Measurements from ENCODE around the gene MGAT5B. TPM values are rescaled to one million over a fixed set of nuclear protein-coding genes. Genes with fewer than 3 reads are reported as not detected.

Gene MGAT5B
- total RNA-seq, 5 donors from 2014 or later (not counting 1 experiment from before 2014, with no cell fraction given): 0.15 to 2.4 (median 0.79) TPM

- H3K9me3 ChIP-seq: no peaks in the 10 kb centered on the region
- peak overlapping the region; percentile 36 to 89 for H3K27ac Mint-ChIP-seq
These were observed 124.7 kb downstream of the MGAT5B start for GRCh38 chr17:76992891-76993290.

GRCh38 chr17:76993651-76994050, 125.4 kb downstream of the MGAT5B start:
- Histone ChIP-seq H3K9me3 (no peaks in the 10 kb centered on the region), H3K27me3 (replicated peaks in 1 of 2; ENCODE audit: control insufficient read depth in 2 of 2, extremely low read depth in 1 of 2, insufficient read depth in 2 of 2, low read length in 1 of 2) (no peaks in the 10 kb centered on the region), H3K4me3 (ENCODE audit: control insufficient read depth in 1 of 2, extremely low read depth in 1 of 2, low read length in 1 of 2) (no peak overlapping the region), H3K27ac (ENCODE audit: low read length) (no peak overlapping the region), H3K4me1 (ENCODE audit: control insufficient read depth in 1 of 2, extremely low read depth in 1 of 2, insufficient read depth in 2 of 2, low read length in 2 of 2) (peaks cover 25 to 49% of the 10 kb centered on the region in 2 experiments), H3K36me3 (ENCODE audit: control insufficient read depth in 2 of 2, extremely low read depth in 1 of 2, insufficient read depth in 1 of 2, low read length in 1 of 2) (no peaks in the 10 kb centered on the region)
- H3K9me3 Mint-ChIP-seq: no peaks in the 10 kb centered on the region
- ChIA-PET CTCF (interaction anchor here in 1 of 2 donors (0.6 kb wide), 1 partner anchor 239 kb away, joined by 3 read pairs; no protein-coding TSS in a partner anchor), POLR2A (no interaction called here)
- H3K27ac Mint-ChIP-seq: peak overlapping the region; percentile 88 to 89
- H3K36me3 Mint-ChIP-seq: no peaks in the 10 kb centered on the region
- DNase-seq (peak in 13 of 35 experiments; percentile 7 to 57 (median 25)), ATAC-seq (replicated peaks in 1 of 4) (no peak)
- no peaks in the 10 kb centered on the region for H3K27me3 Mint-ChIP-seq
- no peak overlapping the region for H3K4me3 Mint-ChIP-seq
- 44% methylated on average over 3 of the region's 5 CpGs for WGBS (ENCODE audit: insufficient coverage)
- H3K4me1 Mint-ChIP-seq: peaks cover 45 to 52% (median 49%) of the 10 kb centered on the region in 3 donors

More at GRCh38 chr17:76992891-76993290, 124.7 kb downstream of the MGAT5B start:
- H3K4me3 Mint-ChIP-seq: no peak overlapping the region
- Histone ChIP-seq H3K27ac (ENCODE audit: low read length) (no peak overlapping the region), H3K27me3 (replicated peaks in 1 of 2; ENCODE audit: control insufficient read depth in 2 of 2, extremely low read depth in 1 of 2, insufficient read depth in 2 of 2, low read length in 1 of 2) (no peaks in the 10 kb centered on the region), H3K4me3 (ENCODE audit: control insufficient read depth in 1 of 2, extremely low read depth in 1 of 2, low read length in 1 of 2) (no peak overlapping the region), H3K36me3 (ENCODE audit: control insufficient read depth in 2 of 2, extremely low read depth in 1 of 2, insufficient read depth in 1 of 2, low read length in 1 of 2) (no peaks in the 10 kb centered on the region), H3K4me1 (ENCODE audit: control insufficient read depth in 1 of 2, extremely low read depth in 1 of 2, insufficient read depth in 2 of 2, low read length in 2 of 2) (peaks cover 21 to 42% of the 10 kb centered on the region in 2 experiments)
- no peaks in the 10 kb centered on the region for H3K27me3 Mint-ChIP-seq
- no peak for DNase-seq
- ATAC-seq (replicated peaks in 1 of 4): no peak
- H3K4me1 Mint-ChIP-seq: peaks cover 37 to 44% (median 42%) of the 10 kb centered on the region in 3 donors
- ChIA-PET POLR2A (no interaction called here), CTCF (interaction anchor here in 1 of 2 donors (0.6 kb wide), 1 partner anchor 181 kb away, joined by 3 read pairs; no protein-coding TSS in a partner anchor)
- no peaks in the 10 kb centered on the region for H3K9me3 Mint-ChIP-seq
- no peaks in the 10 kb centered on the region for H3K36me3 Mint-ChIP-seq
- 86% methylated on average over 3 of the region's 5 CpGs for WGBS (ENCODE audit: insufficient coverage)

GRCh38 chr17:76994237-76994637, 126.0 kb downstream of the MGAT5B start:
- Histone ChIP-seq H3K9me3 (no peaks in the 10 kb centered on the region), H3K36me3 (ENCODE audit: control insufficient read depth in 2 of 2, extremely low read depth in 1 of 2, insufficient read depth in 1 of 2, low read length in 1 of 2) (no peaks in the 10 kb centered on the region), H3K27ac (ENCODE audit: low read length) (peak overlapping the region; percentile 32), H3K27me3 (replicated peaks in 1 of 2; ENCODE audit: control insufficient read depth in 2 of 2, extremely low read depth in 1 of 2, insufficient read depth in 2 of 2, low read length in 1 of 2) (no peaks in the 10 kb centered on the region), H3K4me1 (ENCODE audit: control insufficient read depth in 1 of 2, extremely low read depth in 1 of 2, insufficient read depth in 2 of 2, low read length in 2 of 2) (peaks cover 31 to 55% of the 10 kb centered on the region in 2 experiments), H3K4me3 (ENCODE audit: control insufficient read depth in 1 of 2, extremely low read depth in 1 of 2, low read length in 1 of 2) (peak overlapping the region in 1 of 2 donors; percentile 12)
- 90% methylated on average over 3 of the region's 6 CpGs for WGBS (ENCODE audit: insufficient coverage)
- no peaks in the 10 kb centered on the region for H3K9me3 Mint-ChIP-seq
- ATAC-seq (replicated peaks in 1 of 4) (no peak), DNase-seq (no peak)
- peaks cover 50 to 56% (median 54%) of the 10 kb centered on the region in 3 donors for H3K4me1 Mint-ChIP-seq
- H3K27ac Mint-ChIP-seq: peak overlapping the region; percentile 88 to 89
- H3K27me3 Mint-ChIP-seq: no peaks in the 10 kb centered on the region
- CTCF ChIA-PET: interaction anchor here in 1 of 2 donors (0.6 kb wide), 1 partner anchor 238 kb away, joined by 3 read pairs; no protein-coding TSS in a partner anchor
- POLR2A ChIA-PET: no interaction called here
- no peaks in the 10 kb centered on the region for H3K36me3 Mint-ChIP-seq
- H3K4me3 Mint-ChIP-seq: peak overlapping the region in 1 of 3 donors; percentile 31

GRCh38 chr17:76995387-76996105, 127.3 kb downstream of the MGAT5B start:
- ChIA-PET CTCF (interaction anchor here in 1 of 2 donors (0.5 kb wide), 1 partner anchor 246 kb away, joined by 4 read pairs; no protein-coding TSS in a partner anchor), POLR2A (interaction anchor here in 1 of 2 donors (0.6 kb wide), 1 partner anchor 881 kb away, joined by 3 read pairs; no protein-coding TSS in a partner anchor)
- no peak overlapping the region for H3K4me3 ChIP-seq (ENCODE audit: control insufficient read depth in 1 of 2, extremely low read depth in 1 of 2, low read length in 1 of 2)
- peak overlapping the region; percentile 1 for H3K27ac ChIP-seq (ENCODE audit: low read length)
- Mint-ChIP-seq H3K27ac (peak overlapping the region; percentile 76 to 92), H3K4me3 (peak overlapping the region in 2 of 3 donors; percentile 4 to 43), H3K27me3 (no peaks in the 10 kb centered on the region), H3K9me3 (no peaks in the 10 kb centered on the region), H3K4me1 (peaks cover 54 to 63% (median 56%) of the 10 kb centered on the region in 3 donors), H3K36me3 (no peaks in the 10 kb centered on the region)
- ATAC-seq (replicated peaks in 1 of 4): no peak
- peak in 4 of 35 experiments; percentile 11 to 47 (median 25) for DNase-seq
- H3K27me3 ChIP-seq (replicated peaks in 1 of 2; ENCODE audit: control insufficient read depth in 2 of 2, extremely low read depth in 1 of 2, insufficient read depth in 2 of 2, low read length in 1 of 2): no peaks in the 10 kb centered on the region
- H3K36me3 ChIP-seq (ENCODE audit: control insufficient read depth in 2 of 2, extremely low read depth in 1 of 2, insufficient read depth in 1 of 2, low read length in 1 of 2): no peaks in the 10 kb centered on the region
- 68% methylated on average over 9 of the region's 11 CpGs for WGBS (ENCODE audit: insufficient coverage)
- no peaks in the 10 kb centered on the region for H3K9me3 ChIP-seq
- H3K4me1 ChIP-seq (ENCODE audit: control insufficient read depth in 1 of 2, extremely low read depth in 1 of 2, insufficient read depth in 2 of 2, low read length in 2 of 2): peaks cover 33 to 67% of the 10 kb centered on the region in 2 experiments

- Histone ChIP-seq H3K4me3 (ENCODE audit: control insufficient read depth in 1 of 2, extremely low read depth in 1 of 2, low read length in 1 of 2) (no peak overlapping the region), H3K27ac (ENCODE audit: low read length) (peak overlapping the region; percentile 97), H3K9me3 (no peaks in the 10 kb centered on the region), H3K27me3 (replicated peaks in 1 of 2; ENCODE audit: control insufficient read depth in 2 of 2, extremely low read depth in 1 of 2, insufficient read depth in 2 of 2, low read length in 1 of 2) (no peaks in the 10 kb centered on the region), H3K4me1 (ENCODE audit: control insufficient read depth in 1 of 2, extremely low read depth in 1 of 2, insufficient read depth in 2 of 2, low read length in 2 of 2) (peaks cover 33 to 67% of the 10 kb centered on the region in 2 experiments), H3K36me3 (ENCODE audit: control insufficient read depth in 2 of 2, extremely low read depth in 1 of 2, insufficient read depth in 1 of 2, low read length in 1 of 2) (no peaks in the 10 kb centered on the region)
- H3K27me3 Mint-ChIP-seq: no peaks in the 10 kb centered on the region
- peak overlapping the region in 2 of 3 donors; percentile 4 to 76 for H3K4me3 Mint-ChIP-seq
- ChIA-PET CTCF (no interaction called here), POLR2A (interaction anchor here in 1 of 2 donors (0.8 kb wide), 1 partner anchor 1561 kb away, joined by 8 read pairs; no protein-coding TSS in a partner anchor)
- H3K4me1 Mint-ChIP-seq: peaks cover 54 to 63% (median 58%) of the 10 kb centered on the region in 3 donors
- DNase-seq (peak in 18 of 35 experiments; percentile 7 to 54 (median 24)), ATAC-seq (replicated peaks in 1 of 4) (peak in 1 of 4 experiments; percentile 17)
- no peaks in the 10 kb centered on the region for H3K36me3 Mint-ChIP-seq
- H3K27ac Mint-ChIP-seq: peak overlapping the region; percentile 92 to 95
- no peaks in the 10 kb centered on the region for H3K9me3 Mint-ChIP-seq
- WGBS (ENCODE audit: insufficient coverage): 56% methylated on average over 10 of the region's 16 CpGs
These were observed 128.8 kb downstream of the MGAT5B start for GRCh38 chr17:76996741-76997694.

Measured in T-cell (primary cell).